Measurements from ENCODE around the gene PTS. TPM values are rescaled to one million over a fixed set of nuclear protein-coding genes. Genes with fewer than 3 reads are reported as not detected.
A peak's percentile ranks its signal among the peaks of the same experiment; 100 is the strongest.

The PTS gene
- total RNA-seq, 2 experiments from 2014 or later: 19.8 to 20.8 TPM

DNA sequence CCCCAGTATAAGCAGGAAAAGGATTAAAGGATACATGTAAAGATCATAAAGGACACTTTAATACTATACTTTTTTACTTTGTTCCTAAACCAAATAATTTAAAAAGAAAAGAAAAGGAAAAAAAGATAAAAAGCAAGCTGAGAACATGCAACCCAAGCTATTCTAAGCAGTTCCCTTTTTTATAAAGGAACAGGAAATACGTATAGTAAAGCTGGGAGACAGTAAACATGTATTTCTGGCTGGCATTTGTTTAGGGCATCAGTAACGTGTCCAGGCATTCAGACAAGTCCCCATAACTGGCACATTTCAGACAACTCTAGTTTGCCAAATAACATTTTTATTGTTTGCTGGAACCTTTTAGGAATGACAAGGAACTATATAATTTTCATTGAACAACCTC lies 26.0 kb upstream of the PTS start:
- ChIA-PET CTCF (interaction anchor here (1.4 kb wide), 1 partner anchor 80 kb away, joined by 6 read pairs; no protein-coding TSS in a partner anchor), POLR2A (no interaction called here)
- H3K27ac Mint-ChIP-seq: no peak overlapping the region
- DNase-seq (no peak), ATAC-seq (no peak)
- H3K27me3 Mint-ChIP-seq (ENCODE audit: low read depth): peaks cover 11% of the 10 kb centered on the region
- H3K9me3 Mint-ChIP-seq (ENCODE audit: insufficient read depth): no peaks in the 10 kb centered on the region
- no peak overlapping the region for H3K4me3 Mint-ChIP-seq
- no peaks in the 10 kb centered on the region for H3K36me3 Mint-ChIP-seq (ENCODE audit: low read depth)
- H3K4me1 Mint-ChIP-seq (ENCODE audit: low read depth): no peaks in the 10 kb centered on the region

DNA sequence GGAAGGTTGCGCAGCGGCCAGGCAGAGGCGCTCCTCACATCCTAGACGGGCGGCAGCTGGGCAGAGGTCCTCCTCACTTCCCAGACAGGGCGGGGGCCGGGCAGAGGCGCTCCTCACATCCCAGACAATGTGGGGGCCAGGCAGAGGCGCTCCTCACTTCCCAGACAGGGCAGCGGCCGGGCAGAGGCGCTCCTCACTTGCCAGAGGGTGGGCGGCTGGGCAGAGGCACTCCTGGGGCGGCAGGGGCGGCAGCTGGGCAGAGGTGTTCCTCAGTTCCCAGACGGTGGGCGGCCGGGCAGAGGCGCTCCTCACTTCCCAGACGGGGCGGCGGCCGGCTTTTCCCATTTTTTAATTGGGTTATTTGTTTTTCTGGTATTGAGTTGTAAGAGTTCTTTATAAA lies 20.2 kb upstream of the PTS start:
- ATAC-seq (no peak), DNase-seq (no peak)
- POLR2A ChIA-PET: no interaction called here
- H3K4me1 Mint-ChIP-seq (ENCODE audit: low read depth): no peaks in the 10 kb centered on the region
- no peaks in the 10 kb centered on the region for H3K9me3 Mint-ChIP-seq (ENCODE audit: insufficient read depth)
- no peaks in the 10 kb centered on the region for H3K36me3 Mint-ChIP-seq (ENCODE audit: low read depth)
- H3K27me3 Mint-ChIP-seq (ENCODE audit: low read depth): peaks cover 4% of the 10 kb centered on the region
- H3K4me3 Mint-ChIP-seq: no peak overlapping the region
- CTCF ChIA-PET: interaction anchor here (0.9 kb wide), 1 partner anchor 13 kb away, joined by 4 read pairs; no protein-coding TSS in a partner anchor
- H3K27ac Mint-ChIP-seq: no peak overlapping the region

- ChIA-PET CTCF (no interaction called here), POLR2A (no interaction called here)
- Mint-ChIP-seq H3K27ac (no peak overlapping the region), H3K9me3 (ENCODE audit: insufficient read depth) (no peaks in the 10 kb centered on the region), H3K27me3 (ENCODE audit: low read depth) (peaks cover 4% of the 10 kb centered on the region), H3K4me1 (ENCODE audit: low read depth) (no peaks in the 10 kb centered on the region), H3K36me3 (ENCODE audit: low read depth) (no peaks in the 10 kb centered on the region), H3K4me3 (no peak overlapping the region)
- DNase-seq: no peak
- ATAC-seq: no peak
These were observed 15.3 kb upstream of the PTS start for GRCh38 chr11:112210890-112211289.

DNA sequence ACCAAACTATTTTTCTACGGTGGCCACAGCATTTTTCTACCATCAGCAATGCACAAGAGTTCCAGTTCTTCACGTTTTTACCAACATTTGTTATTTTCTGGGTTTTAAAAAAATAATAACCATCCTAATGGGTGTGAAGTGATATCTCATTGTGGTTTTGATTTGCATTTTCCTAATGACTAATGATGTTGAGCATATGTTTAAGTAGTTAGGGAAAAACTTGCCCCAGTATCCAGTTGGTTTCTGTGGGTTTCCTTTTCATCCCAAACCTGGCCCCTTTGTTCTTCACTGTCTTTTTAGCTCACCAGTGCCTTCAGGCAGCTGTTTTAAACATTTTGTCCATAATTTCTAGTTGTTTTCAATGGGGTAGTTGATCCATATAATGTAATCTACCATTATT lies 14.7 kb upstream of the PTS start:
- Mint-ChIP-seq H3K9me3 (ENCODE audit: insufficient read depth) (no peaks in the 10 kb centered on the region), H3K27me3 (ENCODE audit: low read depth) (peaks cover 4% of the 10 kb centered on the region), H3K4me3 (no peak overlapping the region), H3K36me3 (ENCODE audit: low read depth) (no peaks in the 10 kb centered on the region), H3K27ac (no peak overlapping the region), H3K4me1 (ENCODE audit: low read depth) (no peaks in the 10 kb centered on the region)
- DNase-seq (no peak), ATAC-seq (no peak)
- POLR2A ChIA-PET: no interaction called here
- CTCF ChIA-PET: interaction anchor here (1.6 kb wide), 1 partner anchor 69 kb away, joined by 8 read pairs; no protein-coding TSS in a partner anchor

- H3K4me1 Mint-ChIP-seq (ENCODE audit: low read depth): no peaks in the 10 kb centered on the region
- H3K27ac Mint-ChIP-seq: no peak overlapping the region
- no peaks in the 10 kb centered on the region for H3K9me3 Mint-ChIP-seq (ENCODE audit: insufficient read depth)
- no peaks in the 10 kb centered on the region for H3K36me3 Mint-ChIP-seq (ENCODE audit: low read depth)
- peaks cover 4% of the 10 kb centered on the region for H3K27me3 Mint-ChIP-seq (ENCODE audit: low read depth)
- DNase-seq (no peak), ATAC-seq (no peak)
- POLR2A ChIA-PET: no interaction called here
- H3K4me3 Mint-ChIP-seq: no peak overlapping the region
- CTCF ChIA-PET: interaction anchor here (1.6 kb wide), 1 partner anchor 68 kb away, joined by 8 read pairs; no protein-coding TSS in a partner anchor
These were observed 13.9 kb upstream of the PTS start for GRCh38 chr11:112212290-112212689.

- H3K27ac Mint-ChIP-seq: no peak overlapping the region
- no peaks in the 10 kb centered on the region for H3K4me1 Mint-ChIP-seq (ENCODE audit: low read depth)
- no peak overlapping the region for H3K4me3 Mint-ChIP-seq
- ChIA-PET CTCF (interaction anchor here (1.6 kb wide), 1 partner anchor 68 kb away, joined by 8 read pairs; no protein-coding TSS in a partner anchor), POLR2A (no interaction called here)
- DNase-seq (no peak), ATAC-seq (no peak)
- H3K36me3 Mint-ChIP-seq (ENCODE audit: low read depth): no peaks in the 10 kb centered on the region
- no peaks in the 10 kb centered on the region for H3K9me3 Mint-ChIP-seq (ENCODE audit: insufficient read depth)
- peaks cover 4% of the 10 kb centered on the region for H3K27me3 Mint-ChIP-seq (ENCODE audit: low read depth)
These were observed 13.5 kb upstream of the PTS start for GRCh38 chr11:112212710-112213109.

DNA sequence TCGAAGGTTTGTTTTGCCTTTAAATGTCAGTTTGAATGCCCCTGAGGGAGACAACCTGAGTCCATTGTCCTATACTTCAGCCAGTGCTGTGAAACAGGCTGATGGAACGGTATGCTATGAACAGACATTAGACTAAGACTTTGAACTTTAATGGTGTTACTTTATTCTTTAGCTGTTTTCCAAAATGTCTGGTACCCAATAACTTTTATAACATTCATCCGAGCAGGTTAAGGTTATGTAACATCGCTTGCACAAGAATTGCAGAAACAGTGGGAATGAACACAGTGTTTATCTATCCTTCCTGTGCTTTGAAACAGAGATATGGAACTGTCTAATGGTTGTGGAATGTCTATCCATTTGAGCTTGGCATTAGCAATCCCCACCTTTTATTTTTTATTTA lies 12.5 kb upstream of the PTS start:
- no peak for ATAC-seq
- CTCF ChIA-PET: interaction anchor here (5.1 kb wide), 1 partner anchor 67 kb away, joined by 52 read pairs; no protein-coding TSS in a partner anchor
- Mint-ChIP-seq H3K4me1 (ENCODE audit: low read depth) (no peaks in the 10 kb centered on the region), H3K4me3 (no peak overlapping the region), H3K27ac (no peak overlapping the region), H3K9me3 (ENCODE audit: insufficient read depth) (no peaks in the 10 kb centered on the region), H3K36me3 (ENCODE audit: low read depth) (no peaks in the 10 kb centered on the region), H3K27me3 (ENCODE audit: low read depth) (peaks cover 4% of the 10 kb centered on the region)
- DNase-seq: no peak
- POLR2A ChIA-PET: no interaction called here

- Mint-ChIP-seq H3K4me1 (ENCODE audit: low read depth) (peaks cover 3% of the 10 kb centered on the region), H3K27me3 (ENCODE audit: low read depth) (no peaks in the 10 kb centered on the region), H3K9me3 (ENCODE audit: insufficient read depth) (no peaks in the 10 kb centered on the region), H3K36me3 (ENCODE audit: low read depth) (no peaks in the 10 kb centered on the region), H3K4me3 (no peak overlapping the region), H3K27ac (no peak overlapping the region)
- ATAC-seq: no peak
- DNase-seq: no peak
- POLR2A ChIA-PET: interaction anchor here (1.3 kb wide), 1 partner anchor 127 kb away, joined by 3 read pairs; no protein-coding TSS in a partner anchor
- CTCF ChIA-PET: interaction anchor here (1.3 to 5.1 kb wide), 2 partner anchors 26 to 65 kb away, joined by 3 to 52 read pairs; no protein-coding TSS in a partner anchor
These were observed 10.6 kb upstream of the PTS start for GRCh38 chr11:112215621-112216020.

DNA sequence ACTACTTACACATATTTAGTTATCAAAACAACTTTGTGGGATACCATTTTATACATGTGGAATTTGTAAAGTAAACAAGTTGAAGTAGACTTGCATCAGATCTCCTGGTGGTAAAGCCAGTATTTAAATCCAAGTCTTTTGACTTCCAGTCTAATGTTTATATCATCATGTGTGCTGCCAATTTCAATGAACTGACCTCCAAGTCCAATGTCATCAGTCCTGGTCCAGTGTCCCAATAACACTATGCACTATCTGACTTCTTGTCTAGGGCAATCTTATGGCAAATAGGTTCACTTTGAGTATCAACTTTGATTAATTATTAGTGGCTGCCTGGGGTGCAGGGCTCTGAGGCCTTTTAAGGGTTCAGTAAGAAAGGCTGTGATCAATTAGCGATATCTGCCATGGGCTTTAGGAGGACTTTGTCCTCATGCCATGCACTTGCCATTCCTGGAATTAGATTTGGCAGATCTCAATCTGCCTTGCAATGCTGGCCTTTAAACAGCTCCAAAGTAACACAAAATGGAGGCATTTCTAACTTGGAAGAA lies 9.6 kb upstream of the PTS start:
- Mint-ChIP-seq H3K36me3 (ENCODE audit: low read depth) (no peaks in the 10 kb centered on the region), H3K4me3 (no peak overlapping the region), H3K27ac (no peak overlapping the region), H3K9me3 (ENCODE audit: insufficient read depth) (no peaks in the 10 kb centered on the region), H3K27me3 (ENCODE audit: low read depth) (no peaks in the 10 kb centered on the region), H3K4me1 (ENCODE audit: low read depth) (peaks cover 3% of the 10 kb centered on the region)
- POLR2A ChIA-PET: no interaction called here
- ATAC-seq (no peak), DNase-seq (no peak)
- CTCF ChIA-PET: interaction anchor here (5.1 kb wide), 1 partner anchor 64 kb away, joined by 52 read pairs; no protein-coding TSS in a partner anchor

DNA sequence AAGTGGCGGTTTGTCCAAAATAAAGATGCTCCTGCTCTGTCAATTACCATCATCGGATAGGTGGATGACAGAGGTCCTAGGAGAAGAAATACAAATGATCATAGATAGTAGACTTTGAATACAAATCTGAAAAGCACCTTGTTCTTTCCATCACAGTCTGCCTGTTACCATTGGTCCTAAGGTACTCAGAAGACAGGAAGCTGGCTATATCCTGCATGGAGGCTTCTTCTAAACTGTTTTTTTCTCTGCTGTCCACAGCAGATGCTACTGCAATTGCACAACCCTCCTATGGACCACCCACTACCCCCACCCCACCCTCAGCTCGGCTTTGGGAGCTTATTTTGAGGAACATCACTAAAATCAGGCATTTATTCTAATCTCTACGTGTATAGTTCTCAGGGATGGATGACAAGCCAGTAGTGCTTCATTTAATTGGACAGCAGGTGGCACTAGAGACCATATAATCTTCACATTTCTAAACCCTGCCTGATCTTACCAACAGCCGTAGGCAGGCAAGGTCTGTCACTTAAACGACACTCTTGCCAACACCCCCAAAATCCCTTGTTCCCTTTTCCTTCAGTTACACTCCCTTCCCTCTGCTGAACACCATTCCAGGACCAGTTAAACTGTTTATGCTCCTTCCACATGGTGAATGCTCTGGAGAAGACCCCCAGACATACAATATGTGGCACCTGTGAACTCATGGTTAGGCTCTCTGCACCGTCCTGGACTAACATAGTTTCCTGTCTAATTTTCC lies 6.6 kb upstream of the PTS start:
- no peaks in the 10 kb centered on the region for H3K9me3 Mint-ChIP-seq (ENCODE audit: insufficient read depth)
- H3K36me3 Mint-ChIP-seq (ENCODE audit: low read depth): no peaks in the 10 kb centered on the region
- ChIA-PET POLR2A (no interaction called here), CTCF (interaction anchor here (0.6 to 10.3 kb wide), 21 partner anchors 8 to 387 kb away, joined by 3 to 264 read pairs (median 4); no protein-coding TSS in a partner anchor)
- peak; percentile 97 for ATAC-seq
- no peaks in the 10 kb centered on the region for H3K27me3 Mint-ChIP-seq (ENCODE audit: low read depth)
- H3K27ac Mint-ChIP-seq: no peak overlapping the region
- DNase-seq: peak; percentile 63
- H3K4me1 Mint-ChIP-seq (ENCODE audit: low read depth): peaks cover 3% of the 10 kb centered on the region
- H3K4me3 Mint-ChIP-seq: no peak overlapping the region

DNA sequence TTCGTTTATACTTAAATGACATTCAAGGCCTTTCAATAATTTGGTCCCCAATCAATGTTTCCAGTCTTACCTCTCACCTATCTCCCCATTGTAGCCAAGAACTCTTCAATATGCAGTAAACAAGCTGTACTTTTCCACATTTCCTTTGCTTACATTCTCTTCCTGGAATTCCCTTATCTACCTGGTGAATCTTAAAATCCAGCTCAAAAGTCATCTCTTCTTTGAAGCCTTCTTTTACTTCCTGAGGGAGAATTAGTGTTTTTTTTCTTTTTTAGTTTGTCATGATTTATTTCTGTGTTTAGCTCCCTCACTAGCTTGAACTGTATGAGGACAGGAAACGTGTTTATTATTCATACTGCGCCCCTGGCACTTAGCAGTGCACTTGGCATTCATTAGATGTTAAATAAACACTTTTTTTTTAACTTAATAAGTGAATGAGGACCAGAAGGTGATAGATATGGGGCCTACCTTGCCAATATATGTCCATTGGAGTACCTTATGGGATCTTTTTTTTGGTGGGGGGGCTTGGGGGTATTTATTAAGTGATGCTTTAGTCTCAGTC lies 4.9 kb upstream of the PTS start:
- Mint-ChIP-seq H3K9me3 (ENCODE audit: insufficient read depth) (no peaks in the 10 kb centered on the region), H3K4me3 (no peak overlapping the region), H3K4me1 (ENCODE audit: low read depth) (peaks cover 4% of the 10 kb centered on the region), H3K36me3 (ENCODE audit: low read depth) (no peaks in the 10 kb centered on the region), H3K27me3 (ENCODE audit: low read depth) (no peaks in the 10 kb centered on the region), H3K27ac (no peak overlapping the region)
- ChIA-PET CTCF (interaction anchor here (1.2 to 10.3 kb wide), 5 partner anchors 11 to 334 kb away, joined by 3 to 264 read pairs (median 6); no protein-coding TSS in a partner anchor), POLR2A (interaction anchor here (1.5 kb wide), 1 partner anchor 59 kb away, joined by 4 read pairs; no protein-coding TSS in a partner anchor)
- DNase-seq (no peak), ATAC-seq (no peak)

DNA sequence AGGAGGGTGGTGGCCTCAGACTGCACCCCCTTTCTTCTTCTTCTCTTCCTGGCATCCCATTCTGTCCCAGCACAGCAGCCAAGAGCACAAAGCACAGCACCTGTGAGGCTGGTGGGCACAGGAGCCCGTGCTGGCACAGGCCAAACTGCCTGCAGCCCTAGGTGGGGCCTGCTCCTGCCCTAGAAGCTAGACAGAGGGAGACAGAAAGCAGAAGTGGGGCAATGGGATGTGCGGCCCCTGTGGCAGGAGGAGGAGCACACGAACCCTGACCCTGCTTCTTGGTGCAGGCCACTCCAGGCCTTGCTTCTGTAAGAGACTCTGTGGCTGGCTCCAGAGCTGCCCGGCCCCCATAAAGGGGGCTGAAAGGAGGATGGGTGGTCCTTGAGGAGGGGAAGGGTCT lies 3.9 kb upstream of the PTS start:
- peaks cover 3% of the 10 kb centered on the region for H3K36me3 Mint-ChIP-seq (ENCODE audit: low read depth)
- ChIA-PET POLR2A (no interaction called here), CTCF (interaction anchor here (1.2 to 10.3 kb wide), 4 partner anchors 10 to 333 kb away, joined by 3 to 264 read pairs (median 5); no protein-coding TSS in a partner anchor)
- no peak for ATAC-seq
- H3K4me1 Mint-ChIP-seq (ENCODE audit: low read depth): peaks cover 7% of the 10 kb centered on the region
- DNase-seq: no peak
- no peaks in the 10 kb centered on the region for H3K9me3 Mint-ChIP-seq (ENCODE audit: insufficient read depth)
- H3K27me3 Mint-ChIP-seq (ENCODE audit: low read depth): no peaks in the 10 kb centered on the region
- H3K4me3 Mint-ChIP-seq: no peak overlapping the region
- H3K27ac Mint-ChIP-seq: no peak overlapping the region
